HUDEP-2 (cell line): ENCODE results near the gene SLC38A10.

ENCODE experiments used
- DNase-seq, 76 experiments: peaks; one replicate each; lab custom pipeline; 2025; ENCODE audit not compliant: unreplicated experiment in 76 of 76; lab: John Stamatoyannopoulos, UW

Gene SLC38A10

GRCh38 chr17:81279278-81280275, 15.5 kb downstream of the SLC38A10 start:
- no peak for DNase-seq

- no peak for DNase-seq
These were observed 16.3 kb downstream of the SLC38A10 start for GRCh38 chr17:81278831-81279230.

GRCh38 chr17:81277946-81278693, 17.0 kb downstream of the SLC38A10 start:
- DNase-seq: no peak

- no peak for DNase-seq
These were observed 17.7 kb downstream of the SLC38A10 start for GRCh38 chr17:81277421-81277820.

GRCh38 chr17:81276781-81277180, 18.3 kb downstream of the SLC38A10 start:
- DNase-seq: no peak

GRCh38 chr17:81274471-81274855, 20.6 kb downstream of the SLC38A10 start:
- no peak for DNase-seq

- DNase-seq: no peak
These were observed 21.2 kb downstream of the SLC38A10 start for GRCh38 chr17:81273698-81274470.

- DNase-seq: no peak
These were observed 22.5 kb downstream of the SLC38A10 start for GRCh38 chr17:81272616-81273015.

- no peak for DNase-seq
These were observed 23.9 kb downstream of the SLC38A10 start for GRCh38 chr17:81271226-81271625.

GRCh38 chr17:81270279-81270678, 24.8 kb downstream of the SLC38A10 start:
- DNase-seq: no peak

- DNase-seq: no peak
These were observed 27.6 kb downstream of the SLC38A10 start for GRCh38 chr17:81267390-81268067.

GRCh38 chr17:81265576-81265975, 29.5 kb downstream of the SLC38A10 start:
- no peak for DNase-seq

GRCh38 chr17:81264640-81265039, 30.5 kb downstream of the SLC38A10 start:
- DNase-seq: no peak

GRCh38 chr17:81263371-81264181, 31.5 kb downstream of the SLC38A10 start:
- DNase-seq: no peak

- DNase-seq: no peak
These were observed 33.3 kb downstream of the SLC38A10 start for GRCh38 chr17:81261582-81262336.

GRCh38 chr17:81261096-81261495, 34.0 kb downstream of the SLC38A10 start:
- no peak for DNase-seq

- no peak for DNase-seq
These were observed 34.5 kb downstream of the SLC38A10 start for GRCh38 chr17:81260641-81261040.

- no peak for DNase-seq
These were observed 34.9 kb downstream of the SLC38A10 start for GRCh38 chr17:81260171-81260570.
